HG03521 (cell line): ENCODE results near the gene EYA3.

Experiments used
- ATAC-seq: cut with Tn5 transposase; IDR thresholded peaks from one replicate; pipeline ENCODE4 v1.9.1; 2021; ENCODE audit warnings: mild to moderate bottlenecking, moderate library complexity; ENCODE audit not compliant: unreplicated experiment

EYA3 gene

DNA sequence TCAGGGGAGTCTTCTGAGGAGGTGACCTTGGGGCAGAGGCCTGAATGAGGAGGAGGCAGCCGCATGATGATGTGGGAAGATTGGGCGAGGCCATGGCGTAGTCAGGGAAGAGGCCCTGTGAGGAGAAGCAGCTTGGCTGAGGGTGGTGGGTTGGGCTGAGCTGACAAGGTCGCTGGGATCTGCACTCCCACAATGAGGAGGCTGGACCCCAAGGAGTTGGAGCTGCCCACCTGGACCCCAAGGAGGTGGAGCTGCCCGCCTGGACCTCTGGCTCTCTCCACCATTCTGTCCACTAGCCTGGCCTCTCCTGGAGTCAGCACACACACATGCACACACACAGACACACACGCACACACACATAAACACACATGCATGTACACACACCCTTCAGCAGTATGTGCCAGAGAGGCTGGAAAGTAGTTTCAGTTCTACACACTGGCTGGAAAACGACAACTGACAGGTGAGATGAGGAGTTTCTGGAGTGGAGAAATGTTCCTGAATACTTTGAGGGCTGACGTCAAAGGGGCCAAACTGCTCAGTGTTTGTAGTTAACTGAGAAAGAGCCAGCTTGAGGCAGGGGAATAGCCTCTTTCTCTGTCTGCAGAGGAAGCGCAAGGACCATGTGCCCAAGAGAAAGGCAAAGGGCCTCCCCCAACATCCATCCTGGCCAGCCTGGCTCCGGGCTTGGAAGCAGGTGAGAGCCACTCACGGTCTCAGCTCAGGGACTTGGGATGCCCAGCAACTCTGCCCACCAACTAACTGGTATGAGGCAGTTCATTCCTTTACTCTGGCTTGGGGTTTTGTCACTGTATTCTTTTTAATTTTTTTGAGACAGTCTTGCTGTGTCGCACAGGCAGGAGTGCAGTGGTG lies 146.5 kb downstream of the EYA3 start:
- no peak for ATAC-seq

DNA sequence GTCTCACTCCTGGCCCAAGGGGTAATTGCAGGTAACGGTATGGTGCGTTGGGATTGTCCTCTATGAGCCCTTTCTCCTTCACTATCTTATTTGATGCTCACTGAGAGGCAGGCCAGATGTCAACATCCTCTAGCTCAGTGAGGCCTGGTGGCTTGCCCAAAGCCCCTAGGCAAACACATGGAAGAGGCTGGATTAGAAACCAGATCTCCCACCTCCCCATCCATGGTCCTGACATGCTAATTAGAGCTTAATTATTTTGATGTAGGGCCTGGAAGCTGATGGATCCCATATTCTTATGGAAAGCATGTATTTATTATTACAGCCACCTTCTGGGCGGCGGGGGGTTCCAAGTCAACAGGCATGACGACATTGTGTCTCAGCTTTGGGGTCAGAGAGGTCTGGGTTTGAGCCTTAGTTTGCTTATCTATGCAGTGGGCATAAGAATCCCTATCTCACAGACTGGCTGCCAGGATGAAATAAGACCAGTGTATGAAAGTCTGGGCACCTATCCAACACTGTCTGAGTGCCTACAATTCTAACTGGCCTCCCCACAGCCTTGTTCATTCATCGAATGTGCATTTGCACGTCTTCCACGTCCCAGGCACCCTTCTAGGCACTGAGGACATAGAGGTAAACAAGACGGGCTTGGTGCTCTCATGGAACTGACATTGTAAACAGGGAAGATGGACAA lies 147.4 kb downstream of the EYA3 start:
- no peak for ATAC-seq

DNA sequence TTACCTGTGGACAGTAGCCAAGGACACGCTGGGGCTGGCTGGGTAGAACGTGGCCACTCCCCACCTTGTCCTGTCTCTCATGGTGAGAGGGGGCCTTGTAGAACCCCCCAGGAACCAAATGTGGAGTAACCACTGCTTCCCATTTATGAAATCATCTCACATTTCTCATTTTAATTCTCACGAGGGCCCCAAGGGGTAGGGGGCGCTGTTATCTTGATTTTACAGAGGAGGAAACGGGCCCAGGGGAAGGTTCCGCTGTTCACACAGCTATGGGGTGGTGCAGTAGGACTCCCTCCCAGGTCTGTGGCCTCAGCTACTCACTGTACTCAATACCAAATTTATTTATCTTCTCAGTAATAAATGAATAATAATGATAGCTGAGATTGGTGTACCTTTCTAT lies 148.1 kb downstream of the EYA3 start:
- no peak for ATAC-seq

DNA sequence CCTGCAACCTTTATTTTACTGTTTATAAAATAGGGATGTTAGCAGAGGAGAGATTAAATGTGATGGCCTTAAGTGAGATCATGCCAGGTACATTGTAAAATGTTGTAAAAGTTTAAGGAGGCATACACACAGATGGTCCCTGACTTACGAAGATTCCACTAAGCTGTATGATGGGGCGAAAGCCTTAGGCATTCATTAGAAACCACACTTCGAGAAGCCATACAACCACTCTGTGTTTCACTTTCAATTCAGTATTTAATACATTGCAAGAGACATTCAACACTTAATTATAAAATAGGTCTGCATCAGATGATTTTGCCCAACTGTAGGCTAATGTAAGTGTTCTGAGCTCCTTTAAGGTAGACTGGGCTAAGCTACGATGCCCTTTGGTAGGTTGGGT lies 149.9 kb downstream of the EYA3 start:
- no peak for ATAC-seq

DNA sequence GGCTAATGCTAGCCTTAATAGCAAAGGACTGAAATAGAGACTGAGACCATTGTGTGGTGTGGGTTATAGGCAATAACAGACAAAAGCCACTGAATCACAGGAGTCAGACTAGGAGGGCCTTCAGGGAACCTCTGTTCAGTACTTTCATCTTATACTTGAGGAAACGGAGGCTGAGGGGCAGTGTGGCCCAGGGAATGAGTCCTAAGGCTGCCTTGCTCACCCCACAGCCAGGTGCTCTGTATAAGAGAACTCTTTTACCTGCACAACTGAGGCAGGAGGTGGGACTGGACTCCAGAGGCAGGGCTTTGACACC lies 150.9 kb downstream of the EYA3 start:
- no peak for ATAC-seq

DNA sequence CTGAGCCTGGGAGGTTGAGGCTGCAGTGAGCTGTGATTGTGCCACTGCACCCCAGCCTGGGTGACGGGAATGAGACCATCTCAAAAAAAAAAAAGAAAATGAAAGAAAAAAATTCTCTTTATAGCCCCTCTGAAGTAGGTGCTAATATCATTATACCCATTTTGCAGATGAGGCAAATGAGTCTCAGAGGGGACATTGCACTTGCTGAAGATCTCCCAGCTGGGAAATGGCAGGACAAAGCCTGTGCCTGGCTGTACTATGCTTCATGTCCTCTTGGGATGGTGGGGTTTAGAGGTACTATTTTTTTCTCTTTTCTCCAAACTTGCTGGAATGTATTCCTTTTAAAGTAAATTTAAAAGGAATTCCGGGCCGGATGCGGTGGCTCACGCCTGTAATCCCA lies 152.0 kb downstream of the EYA3 start:
- no peak for ATAC-seq

DNA sequence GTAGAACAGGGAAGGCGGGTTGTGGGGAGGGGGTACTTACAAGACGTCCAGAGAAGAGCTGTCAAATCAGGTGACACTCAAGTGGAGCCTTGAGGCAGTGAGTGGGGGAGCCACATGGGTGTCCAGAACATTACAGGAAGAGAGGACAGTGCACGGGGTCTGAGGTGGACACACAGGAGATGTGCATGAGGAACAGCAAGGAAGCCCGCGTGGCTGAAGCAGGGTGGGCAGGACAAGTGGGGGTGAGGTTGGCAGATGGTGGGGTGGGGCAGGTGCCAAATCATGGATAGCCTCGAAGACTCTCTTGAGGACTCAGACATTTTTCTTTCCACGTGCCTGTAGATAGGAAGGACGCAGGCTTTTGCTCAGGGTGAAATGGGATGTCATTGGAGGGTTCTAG lies 152.7 kb downstream of the EYA3 start:
- ATAC-seq, result no peak

DNA sequence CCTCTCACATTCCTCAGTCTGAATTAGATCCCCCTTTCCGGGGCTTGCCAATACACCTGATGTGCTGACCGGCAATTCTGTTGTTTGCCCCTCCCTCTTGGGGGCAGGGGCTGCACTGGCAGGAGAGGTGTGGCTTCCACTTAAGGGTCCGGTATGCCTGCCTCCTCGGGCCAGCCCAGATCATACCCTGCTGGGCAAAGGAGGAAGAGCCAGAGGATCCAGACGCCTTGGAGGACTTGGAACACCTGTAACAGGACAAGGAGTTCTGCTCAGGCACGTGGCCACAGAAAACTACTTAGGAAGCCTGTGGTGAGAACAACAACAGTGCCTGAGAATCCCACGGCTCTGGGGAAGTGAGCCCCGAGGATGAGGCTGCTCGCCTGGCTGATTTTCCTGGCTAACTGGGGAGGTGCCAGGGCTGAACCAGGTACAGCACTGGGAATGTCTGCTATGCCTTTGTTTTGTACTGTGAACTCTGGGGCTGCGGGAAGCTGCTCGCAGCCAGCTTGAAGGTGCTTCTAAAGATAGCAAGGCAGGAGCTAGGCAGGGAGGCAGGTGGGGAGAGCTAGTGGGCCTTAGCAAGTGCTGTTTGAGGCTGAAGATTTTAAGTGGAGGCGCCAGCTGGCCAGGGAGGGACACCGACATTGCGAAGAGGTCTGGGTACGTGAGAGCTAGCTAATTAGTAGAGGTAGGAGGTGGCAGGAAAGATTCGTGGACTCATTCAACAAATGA lies 153.4 kb downstream of the EYA3 start, which contains the start of gene SMPDL3B:
Gene SMPDL3B (plus strand): TSS at position 183 of the 732 bp plus-strand sequence. CDS start 184 bp downstream, at position 367.
- no peak for ATAC-seq

DNA sequence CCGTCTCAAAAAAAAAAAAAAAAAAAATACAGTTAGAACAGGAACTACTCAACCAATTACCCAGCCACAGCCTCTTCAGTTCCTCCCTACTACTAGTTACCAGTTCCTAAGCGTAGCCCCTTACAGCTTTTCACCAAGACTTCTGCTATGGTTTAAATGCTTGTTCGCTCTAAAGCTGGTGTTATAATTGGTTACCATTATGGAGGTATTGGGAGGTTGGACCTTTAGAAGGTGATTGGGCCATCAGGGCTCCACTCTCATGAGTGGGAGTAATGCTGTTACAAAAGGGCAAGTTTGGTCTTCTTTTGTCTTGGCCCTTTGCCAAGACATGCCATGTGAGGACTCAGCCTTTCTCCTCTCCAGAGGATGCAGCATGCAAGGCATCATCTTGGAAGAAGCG lies 156.7 kb downstream of the EYA3 start:
- no peak for ATAC-seq

DNA sequence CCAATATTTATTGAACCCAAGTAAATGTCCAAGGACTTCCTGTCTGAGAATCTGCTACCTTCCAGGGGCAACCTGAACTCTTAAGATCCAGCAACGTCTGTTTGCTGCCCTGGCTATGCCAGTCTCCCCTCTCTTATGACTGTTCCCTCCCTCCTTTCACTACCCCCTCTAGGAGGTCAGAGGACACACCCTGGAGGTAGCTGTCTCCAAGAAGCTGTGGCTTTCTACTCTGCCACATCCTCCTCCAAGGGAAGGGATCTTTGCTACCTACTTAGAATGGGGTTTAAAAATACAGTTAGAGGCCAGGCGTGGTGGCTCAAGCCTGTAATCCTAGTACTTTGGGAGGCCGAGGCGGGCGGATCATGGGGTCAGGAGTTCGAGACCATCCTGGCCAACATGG lies 157.2 kb downstream of the EYA3 start:
- ATAC-seq, result no peak

DNA sequence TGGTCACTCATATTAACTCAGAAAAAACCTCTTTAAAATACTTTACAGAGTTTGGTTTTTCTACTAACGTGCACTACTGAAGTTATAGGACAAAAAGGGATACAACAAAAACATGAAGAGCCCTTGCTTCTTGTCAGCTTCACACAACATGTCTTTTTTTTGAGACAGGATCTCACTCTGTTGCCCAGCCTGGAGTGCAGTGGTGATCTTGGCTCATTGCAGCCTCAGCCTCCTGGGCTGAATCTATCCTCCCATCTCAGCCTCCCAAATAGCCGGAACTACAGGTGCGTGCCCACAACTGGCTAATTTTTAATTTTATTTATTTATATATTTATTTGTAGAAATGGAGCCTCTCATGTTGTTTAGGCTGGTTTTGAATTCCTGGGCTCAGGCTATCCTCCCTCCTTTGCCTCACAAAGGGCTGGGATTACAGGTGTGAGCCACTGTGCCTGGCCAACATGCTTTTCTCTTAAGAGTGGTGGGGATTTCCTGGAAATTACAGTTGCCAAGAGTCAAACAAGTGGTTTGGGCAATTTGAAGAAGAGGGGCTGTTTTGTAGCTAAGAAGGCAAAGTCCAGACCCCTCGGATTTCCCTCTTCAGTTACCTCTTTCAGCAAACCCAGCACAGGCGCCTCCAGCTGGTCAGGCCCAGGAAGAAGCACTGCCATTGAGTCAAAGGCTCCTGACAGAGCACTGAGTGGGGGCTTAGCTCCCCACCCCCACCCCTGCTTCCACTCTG lies 160.0 kb downstream of the EYA3 start:
- no peak for ATAC-seq

DNA sequence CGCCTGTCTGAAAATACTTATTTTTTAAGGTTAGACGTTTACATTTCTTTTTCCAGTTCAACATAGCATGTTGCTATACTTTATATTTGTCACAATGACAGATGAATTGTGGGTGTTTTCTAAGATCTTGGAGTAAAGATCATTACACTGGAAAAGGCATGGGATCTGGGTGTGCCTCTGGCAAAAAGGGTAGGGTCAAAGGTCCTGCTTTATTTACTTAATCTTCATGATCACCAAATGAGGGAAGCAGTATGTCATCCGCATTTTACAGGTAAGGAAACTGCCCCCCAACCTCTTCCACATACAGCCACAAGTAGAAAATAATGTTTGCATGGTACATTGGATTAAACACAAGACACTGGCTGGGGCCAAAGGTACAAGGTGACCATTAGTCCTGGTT lies 166.1 kb downstream of the EYA3 start:
- ATAC-seq, result no peak
